H9 (cell line): ENCODE data around the gene TIMP1. TPM values are rescaled to one million over a fixed set of nuclear protein-coding genes. Genes with fewer than 3 reads are reported as not detected.
A peak's percentile ranks its signal among the peaks of the same experiment; 100 is the strongest.

ENCODE experiments used
- DNase-seq: peaks from one replicate; pipeline ENCODE4 v3.0.0-alpha.2; 2017
- H2AFZ ChIP-seq: one replicate; pipeline ENCODE4 v1.6.1; 2013; ENCODE audit warnings: mild to moderate bottlenecking, low read length, control low read depth, moderate library complexity
- H2AK5ac ChIP-seq: 2 replicates; pipeline ENCODE4 v1.6.1; 2013; ENCODE audit warnings: low read length, control low read depth, mixed read lengths; ENCODE audit not compliant: insufficient read length
- H2BK120ac ChIP-seq: one replicate; pipeline ENCODE4 v1.6.1; 2013; ENCODE audit warnings: low read depth, mild to moderate bottlenecking, low read length, control low read depth, inconsistent platforms; ENCODE audit not compliant: poor library complexity, severe bottlenecking
- H2BK12ac ChIP-seq: 2 replicates; pipeline ENCODE4 v1.6.1; 2013; ENCODE audit warnings: low read length, control low read depth, mixed read lengths, low read depth; ENCODE audit not compliant: insufficient read length
- H2BK15ac ChIP-seq: 2 replicates; pipeline ENCODE4 v1.6.1; 2013; ENCODE audit warnings: low read depth, low read length, control low read depth
- H2BK20ac ChIP-seq: one replicate; pipeline ENCODE4 v1.6.1; 2013; ENCODE audit warnings: low read depth, mild to moderate bottlenecking, low read length, control low read depth, inconsistent platforms; ENCODE audit not compliant: poor library complexity, severe bottlenecking
- H2BK5ac ChIP-seq: 2 replicates; pipeline ENCODE4 v1.6.1; 2013; ENCODE audit warnings: low read length, control low read depth, mixed read lengths; ENCODE audit not compliant: insufficient read length
- H3K14ac ChIP-seq: 2 replicates; pipeline ENCODE4 v1.6.1; 2013; ENCODE audit warnings: low read length, control low read depth; ENCODE audit not compliant: insufficient read depth
- H3K18ac ChIP-seq: 2 replicates; pipeline ENCODE4 v1.6.1; 2013; ENCODE audit warnings: low read depth, mild to moderate bottlenecking, mixed read lengths, low read length, control low read depth; ENCODE audit not compliant: insufficient read length
- H3K23ac ChIP-seq: 2 replicates; pipeline ENCODE4 v1.6.1; 2013; ENCODE audit warnings: low read length, control low read depth, mixed read lengths, low read depth; ENCODE audit not compliant: insufficient read length
- H3K23me2 ChIP-seq: 2 replicates; pipeline ENCODE4 v1.6.1; 2013; ENCODE audit warnings: low read depth, mild to moderate bottlenecking, mixed read lengths, low read length, control low read depth; ENCODE audit not compliant: insufficient read length, poor library complexity, severe bottlenecking
- H3K27ac ChIP-seq: 2 replicates; pipeline ENCODE4 v1.5.1; 2013; ENCODE audit warnings: low read length, control low read depth, mixed read lengths, low read depth; ENCODE audit not compliant: insufficient read length
- H3K27me3 ChIP-seq: 2 replicates; pipeline ENCODE4 v1.6.1; 2013; ENCODE audit warnings: low read length, control low read depth, inconsistent platforms; ENCODE audit not compliant: insufficient read depth
- H3K4ac ChIP-seq: 2 replicates; pipeline ENCODE4 v1.6.1; 2013; ENCODE audit warnings: low read depth, mild to moderate bottlenecking, control low read depth, inconsistent platforms, low read length, moderate library complexity
- H3K4me1 ChIP-seq: 2 replicates; pipeline ENCODE4 v1.6.1; 2013; ENCODE audit warnings: low read length, control low read depth, inconsistent platforms; ENCODE audit not compliant: insufficient read depth
- H3K4me2 ChIP-seq: 2 replicates; pipeline ENCODE4 v1.6.1; 2013; ENCODE audit warnings: low read length, control low read depth, mixed read lengths; ENCODE audit not compliant: insufficient read length, insufficient read depth
- H3K56ac ChIP-seq: 2 replicates; pipeline ENCODE4 v1.6.1; 2013; ENCODE audit warnings: low read depth, mild to moderate bottlenecking, mixed read lengths, low read length, control low read depth; ENCODE audit not compliant: insufficient read length
- H3K79me1 ChIP-seq: 2 replicates; pipeline ENCODE4 v1.6.1; 2013; ENCODE audit warnings: low read depth, mild to moderate bottlenecking, moderate library complexity, low read length, control low read depth, inconsistent platforms; ENCODE audit not compliant: insufficient read depth, poor library complexity, severe bottlenecking
- H3K79me2 ChIP-seq: 2 replicates; pipeline ENCODE4 v1.6.1; 2013; ENCODE audit warnings: low read length, control low read depth, inconsistent platforms; ENCODE audit not compliant: insufficient read depth
- H3K9ac ChIP-seq: 2 replicates; pipeline ENCODE4 v1.6.1; 2013; ENCODE audit warnings: low read length, control low read depth, mixed read lengths; ENCODE audit not compliant: insufficient read length; ENCODE audit errors: extremely low read depth
- H3K9me3 ChIP-seq: one replicate; pipeline ENCODE4 v1.6.1; 2013; ENCODE audit warnings: low read depth, low read length, inconsistent platforms; ENCODE audit not compliant: control insufficient read depth
- H3T11ph ChIP-seq: one replicate; pipeline ENCODE4 v1.6.1; 2013; ENCODE audit warnings: mild to moderate bottlenecking, low read length, control low read depth, inconsistent platforms
- H4K20me1 ChIP-seq: one replicate; pipeline ENCODE4 v1.6.1; 2013; ENCODE audit not compliant: control insufficient read depth, insufficient read length, insufficient read depth
- H4K5ac ChIP-seq: 2 replicates; pipeline ENCODE4 v1.6.1; 2013; ENCODE audit warnings: low read depth, mild to moderate bottlenecking, mixed read lengths, low read length, control low read depth; ENCODE audit not compliant: insufficient read length
- H4K8ac ChIP-seq: replicated peaks from 2 replicates; pipeline ENCODE4 v1.6.1; 2013; ENCODE audit warnings: low read length, control low read depth, mixed read lengths, low read depth; ENCODE audit not compliant: insufficient read length
- H4K91ac ChIP-seq: 2 replicates; pipeline ENCODE4 v1.6.1; 2013; ENCODE audit warnings: low read depth, mild to moderate bottlenecking, moderate library complexity, mixed read lengths, low read length, control low read depth; ENCODE audit not compliant: insufficient read length
- H3K27ac Mint-ChIP-seq, 3 experiments: 2 replicates in 2 of 3; 3 replicates in 1 of 3; pipeline ENCODE4 v1.8.0; 2020 to 2021; ENCODE audit warnings: mixed read lengths in 3 of 3, mild to moderate bottlenecking in 1 of 3, moderate library complexity in 1 of 3
- H3K27me3 Mint-ChIP-seq: 2 replicates; pipeline ENCODE4 v1.8.0; 2021; ENCODE audit warnings: low read depth, mild to moderate bottlenecking, moderate library complexity, mixed read lengths
- H3K36me3 Mint-ChIP-seq, 3 experiments: 2 replicates in 2 of 3; 3 replicates in 1 of 3; pipeline ENCODE4 v1.8.0; 2020 to 2021; ENCODE audit warnings: low read depth in 3 of 3, mixed read lengths in 3 of 3; ENCODE audit not compliant: insufficient read depth in 1 of 3
- H3K4me1 Mint-ChIP-seq, 2 experiments: 2 replicates each; pipeline ENCODE4 v1.8.0; 2020; ENCODE audit warnings: mixed read lengths in 2 of 2
- H3K4me3 Mint-ChIP-seq, 2 experiments: 2 replicates in 1 of 2; 3 replicates in 1 of 2; pipeline ENCODE4 v1.8.0; 2020 to 2021; ENCODE audit warnings: mild to moderate bottlenecking in 2 of 2, mixed read lengths in 2 of 2, moderate library complexity in 1 of 2
- H3K9me3 Mint-ChIP-seq, 2 experiments: 2 replicates in 1 of 2; 3 replicates in 1 of 2; pipeline ENCODE4 v1.8.0; 2020; ENCODE audit warnings: mild to moderate bottlenecking in 2 of 2, mixed read lengths in 2 of 2, moderate library complexity in 1 of 2
- CTCF ChIP-seq: fragments of 200-600 bp; sonication (generic); conservative IDR thresholded peaks from 3 replicates; pipeline ENCODE4 v1.8.0; 2021; ENCODE audit warnings: antibody characterized with exemption, mild to moderate bottlenecking
- WGBS: extraction: QIAGEN DNeasy Blood & Tissue Kit; methylation state at CpG from one replicate; pipeline ENCODE4 v1.1.7; 2013; ENCODE audit warnings: missing lambda C conversion rate, low lambda C conversion rate, mixed read lengths; ENCODE audit not compliant: insufficient read length; ENCODE audit errors: extremely low coverage; 5-methylcytosine and 5-hydroxymethylcytosine counted together
- total RNA-seq: library from RNA; stranded (reverse); gene quantifications from 2 replicates; pipeline ENCODE4 v1.2.1, GENCODE V29; 2021

The TIMP1 gene
- total RNA-seq, 1 experiment from 2014 or later, result 65.1 TPM

GRCh38 chrX:47562615-47563243 is 19.5 kb upstream of the TIMP1 start:
- DNase-seq, result no peak
- peak overlapping the region; percentile 62 to 75 for H3K4me3 Mint-ChIP-seq
- no CpG with 5 or more reads among the region's 13 CpGs for WGBS

More at GRCh38 chrX:47562615-47563243, 19.5 kb upstream of the TIMP1 start:
- Mint-ChIP-seq H3K4me1 (peaks cover 10 to 17% of the 10 kb centered on the region in 2 experiments), H3K27ac (peak overlapping the region in 1 of 3 experiments; percentile 23; a peak in 1 of 7 replicates), H3K36me3 (peaks cover 34 to 46% (median 43%) of the 10 kb centered on the region in 3 experiments), H3K27me3 (no peaks in the 10 kb centered on the region), H3K9me3 (peaks cover 66 to 84% of the 10 kb centered on the region in 2 experiments)
- Histone ChIP-seq H2AFZ (no peak overlapping the region), H2BK12ac (no peak overlapping the region), H2BK120ac (no peak overlapping the region), H3K79me1 (no peaks in the 10 kb centered on the region), H3K18ac (no peak overlapping the region), H3K4me1 (no peaks in the 10 kb centered on the region), H2BK15ac (no peak overlapping the region), H2AK5ac (no peak overlapping the region), H3K56ac (no peak overlapping the region), H4K8ac (no peak overlapping the region), H3K23ac (no peak overlapping the region), H4K91ac (no peak overlapping the region), H3K9me3 (peaks cover 14% of the 10 kb centered on the region), H2BK20ac (no peak overlapping the region), H4K5ac (no peak overlapping the region), H4K20me1 (no peaks in the 10 kb centered on the region), H2BK5ac (no peak overlapping the region), H3K14ac (no peak overlapping the region), H3K27ac (no peak overlapping the region), H3K9ac (no peak overlapping the region), H3K79me2 (no peaks in the 10 kb centered on the region), H3K4ac (no peak overlapping the region), H3K4me2 (no peak overlapping the region), H3K27me3 (no peaks in the 10 kb centered on the region), H3K23me2 (no peaks in the 10 kb centered on the region), H3T11ph (no peak overlapping the region)
- peak; percentile 56; the same call in 2 of the 3 replicates for TF ChIP-seq CTCF
